CD14-positive monocyte (primary cell): ENCODE data around the gene SEC61B. TPM values are rescaled to one million over a fixed set of nuclear protein-coding genes. Genes with fewer than 3 reads are reported as not detected.
A peak's percentile ranks its signal among the peaks of the same experiment; 100 is the strongest.

Experiments
- DNase-seq, 3 donors: peaks; one replicate each; pipeline ENCODE4 v3.0.0-alpha.2; 2011 to 2022
- H2AFZ ChIP-seq: 2 replicates; pipeline ENCODE4 v1.6.0; 2012; ENCODE audit warnings: mild to moderate bottlenecking, low read depth, low read length, inconsistent platforms; ENCODE audit not compliant: insufficient read depth, poor library complexity, severe bottlenecking
- H3K27ac ChIP-seq, 2 donors: 1 replicate in 1 of 2; 2 replicates in 1 of 2; pipeline ENCODE4 v1.5.1; 2012 to 2013; ENCODE audit warnings: low read length in 2 of 2, control low read depth in 1 of 2, inconsistent platforms in 1 of 2, low read depth in 1 of 2, mild to moderate bottlenecking in 1 of 2
- H3K27me3 ChIP-seq, 2 donors: one replicate each; pipeline versions ENCODE4 v1.6.0 to v1.6.1; 2011 to 2013; ENCODE audit warnings: low read length in 2 of 2; ENCODE audit not compliant: control insufficient read depth in 2 of 2, insufficient read depth in 2 of 2
- H3K36me3 ChIP-seq, 2 donors: replicated peaks in 1 of 2; 1 replicate in 1 of 2; 2 replicates in 1 of 2; pipeline versions ENCODE4 v1.5.1 to v1.6.1; 2012 to 2013; ENCODE audit warnings: low read length in 2 of 2, control low read depth in 1 of 2, inconsistent platforms in 1 of 2, mild to moderate bottlenecking in 1 of 2; ENCODE audit not compliant: insufficient read depth in 2 of 2, control insufficient read depth in 1 of 2
- H3K4me1 ChIP-seq, 2 donors: 1 replicate in 1 of 2; 2 replicates in 1 of 2; pipeline versions ENCODE4 v1.5.1 to v1.6.1; 2012 to 2013; ENCODE audit warnings: low read length in 2 of 2, control low read depth in 1 of 2, inconsistent platforms in 1 of 2, mild to moderate bottlenecking in 1 of 2, moderate library complexity in 1 of 2; ENCODE audit not compliant: insufficient read depth in 2 of 2, control insufficient read depth in 1 of 2
- H3K4me2 ChIP-seq: replicated peaks from 2 replicates; pipeline ENCODE3; 2012; ENCODE audit warnings: low read length, moderate library complexity, mild to moderate bottlenecking; ENCODE audit not compliant: poor library complexity, severe bottlenecking; ENCODE audit errors: extremely low read depth
- H3K4me3 ChIP-seq, 3 experiments: fragments of 200-600 bp in 1 of 3; sonication (generic) in 1 of 3; replicated peaks in 1 of 3; 1 replicate in 2 of 3; 2 replicates in 1 of 3; pipeline ENCODE4 v1.5.1; 2011 to 2013; ENCODE audit warnings: low read length in 3 of 3, mild to moderate bottlenecking in 3 of 3, control low read depth in 2 of 3, low read depth in 2 of 3, inconsistent platforms in 1 of 3, moderate library complexity in 1 of 3
- H3K79me2 ChIP-seq: 2 replicates; pipeline ENCODE4 v1.6.0; 2012; ENCODE audit warnings: mild to moderate bottlenecking, control low read depth, inconsistent platforms, low read length, moderate library complexity; ENCODE audit not compliant: insufficient read depth
- H3K9ac ChIP-seq: 2 replicates; pipeline ENCODE4 v1.6.0; 2017; ENCODE audit warnings: low read length, mild to moderate bottlenecking; ENCODE audit not compliant: insufficient read depth, poor library complexity, severe bottlenecking
- H3K9me3 ChIP-seq, 2 donors: replicated peaks in 1 of 2; 1 replicate in 1 of 2; 2 replicates in 1 of 2; pipeline versions ENCODE4 v1.5.1 to v1.6.1; 2012 to 2013; ENCODE audit warnings: low read length in 2 of 2, control low read depth in 1 of 2; ENCODE audit not compliant: control insufficient read depth in 1 of 2, insufficient read depth in 1 of 2
- H4K20me1 ChIP-seq: 2 replicates; pipeline ENCODE4 v1.6.0; 2012; ENCODE audit warnings: mild to moderate bottlenecking, low read length, control low read depth, moderate library complexity; ENCODE audit not compliant: insufficient read depth
- H3K27ac Mint-ChIP-seq, 7 donors: one replicate each; pipeline ENCODE4 v1.8.0; 2020; ENCODE audit warnings: mild to moderate bottlenecking in 7 of 7, mixed read lengths in 7 of 7, moderate library complexity in 6 of 7, inconsistent platforms in 2 of 7
- H3K27me3 Mint-ChIP-seq, 3 donors: one replicate each; pipeline ENCODE4 v1.8.0; 2021 to 2022; ENCODE audit warnings: low read depth in 3 of 3, mild to moderate bottlenecking in 3 of 3, mixed read lengths in 3 of 3, moderate library complexity in 3 of 3, inconsistent platforms in 1 of 3
- H3K36me3 Mint-ChIP-seq, 2 donors: one replicate each; pipeline ENCODE4 v1.8.0; 2020; ENCODE audit warnings: mixed read lengths in 2 of 2, inconsistent platforms in 1 of 2, mild to moderate bottlenecking in 1 of 2
- H3K4me1 Mint-ChIP-seq: one replicate; pipeline ENCODE4 v1.8.0; 2020; ENCODE audit warnings: mild to moderate bottlenecking, mixed read lengths
- H3K4me3 Mint-ChIP-seq, 2 donors: one replicate each; pipeline ENCODE4 v1.8.0; 2020; ENCODE audit warnings: mild to moderate bottlenecking in 2 of 2, mixed read lengths in 2 of 2, moderate library complexity in 1 of 2
- H3K9me3 Mint-ChIP-seq, 7 donors: one replicate each; pipeline ENCODE4 v1.8.0; 2020 to 2022; ENCODE audit warnings: mixed read lengths in 7 of 7, mild to moderate bottlenecking in 6 of 7, moderate library complexity in 6 of 7, inconsistent platforms in 2 of 7
- WGBS: methylation state at CpG from one replicate; pipeline ENCODE4 v1.1.5; 2013; ENCODE audit warnings: missing lambda C conversion rate; ENCODE audit not compliant: insufficient coverage; 5-methylcytosine and 5-hydroxymethylcytosine counted together
- intact Hi-C, 2 donors: fragments of 100-400 bp; cut with micrococcal nuclease; formaldehyde crosslinking; loops; one replicate each; pipeline versions ENCODE4 v1.15.0 to v1.15.1; 2023
- polyA minus RNA-seq: library from RNA; depleted of rRNA, polyadenylated mRNA; stranded (reverse); fragments of >200 nt; gene quantifications from 2 replicates; pipeline ENCODE4 v1.2.3, GENCODE V29; 2012
- polyA plus RNA-seq, 3 donors: library from polyadenylated mRNA; depleted of rRNA in 1 of 3; unstranded in 2 of 3; stranded (reverse) in 1 of 3; fragments of 300-500 nt in 2 of 3; fragments of >200 nt in 1 of 3; fragmentation: Illumina TruSeq in 2 of 3; gene quantifications; 1 replicate in 2 of 3; 2 replicates in 1 of 3; pipeline ENCODE4 v1.2.3, GENCODE V29; 2012 to 2021
- total RNA-seq, 12 experiments: library from RNA in 1 of 12; stranded (reverse) in 1 of 12; fragments of 120-200 nt in 1 of 12; gene quantifications; one replicate each; pipeline ENCODE4 v1.2.4 and lab custom pipeline; 2013 to 2026; ENCODE audit warnings: mixed read lengths in 6 of 12, inconsistent platforms in 1 of 12
- TF ChIP-seq, protein P1 (sequence below): fragments of 200-600 bp; IDR thresholded peaks from one replicate; pipeline ENCODE4 v1.8.0; 2022; ENCODE audit warnings: antibody characterized with exemption, mild to moderate bottlenecking

Gene SEC61B
- 135 TPM for total RNA-seq (2013)
- polyA plus RNA-seq (100 to 1,000 TPM; 117 to 443 (median 421) TPM), polyA minus RNA-seq (29.8 and 32.8 TPM in 2 replicates), total RNA-seq (lab: John Stamatoyannopoulos, UW) (33.8 to 62.3 (median 43.7) reads per million in 11 experiments)

DNA sequence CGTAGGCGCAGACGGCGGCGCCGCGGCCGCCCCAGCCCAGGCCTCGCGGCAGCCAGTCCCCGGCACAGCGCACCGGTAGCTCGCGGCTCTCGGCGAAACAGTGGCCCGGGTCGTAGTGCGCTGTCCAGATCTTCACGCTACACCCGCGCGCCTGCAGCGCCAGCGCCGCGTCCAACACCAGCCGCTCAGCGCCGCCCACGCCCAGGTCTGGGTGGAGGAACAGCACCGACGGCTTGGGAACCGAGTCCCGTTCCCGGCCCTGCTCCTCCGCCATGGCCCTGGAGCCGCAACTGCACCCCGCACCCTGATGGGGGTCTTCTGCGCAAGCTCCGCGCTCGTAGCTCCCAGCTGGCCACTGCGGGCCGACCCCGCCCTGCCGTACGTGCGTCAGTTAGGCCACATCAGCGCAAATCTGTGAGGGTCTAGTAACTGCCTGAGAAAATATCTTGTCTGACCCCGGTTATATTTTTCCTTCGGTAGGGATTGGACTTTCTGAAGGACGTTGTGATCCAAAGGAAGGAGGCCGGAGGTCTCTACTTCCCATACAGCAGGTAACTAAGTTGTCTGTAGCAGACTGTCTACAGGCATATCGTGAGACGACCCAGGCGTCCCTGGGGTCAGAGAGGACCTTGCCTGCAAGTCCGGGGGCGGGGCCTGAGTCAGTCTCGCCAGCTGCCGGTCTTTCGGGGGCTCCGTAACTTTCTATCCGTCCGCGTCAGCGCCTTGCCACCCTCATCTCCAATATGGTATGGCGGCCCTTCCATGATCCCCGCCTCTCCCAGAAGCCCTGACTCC is at the start of gene SEC61B, which contains the start of gene ALG2:
TSS of gene SEC61B (plus strand) at position 662 of the 795 bp plus-strand sequence. CDS start at position 744, 82 bp downstream.
TSS of gene ALG2 (minus strand) at position 322 of the 795 bp plus-strand sequence. CDS start at position 274, 48 bp downstream.
- Histone ChIP-seq H3K4me1 (peaks cover 27 to 38% of the 10 kb centered on the region in 2 donors), H3K27me3 (no peaks in the 10 kb centered on the region), H2AFZ (peak within 1 kb of the TSS; percentile 79), H3K9ac (peak within 1 kb of the TSS; percentile 90), H3K36me3 (peaks cover 23 to 48% of the 10 kb centered on the region in 2 donors), H3K9me3 (no peaks in the 10 kb centered on the region), H4K20me1 (peaks cover 60% of the 10 kb centered on the region), H3K4me2 (peak within 1 kb of the TSS; percentile 87), H3K27ac (peak within 1 kb of the TSS; percentile 83 to 96), H3K79me2 (peaks cover 93% of the 10 kb centered on the region), H3K4me3 (peak within 1 kb of the TSS; percentile 69 to 82 (median 80))
- peak; percentile 89 to 93 (median 92) for DNase-seq
- 0% methylated on average over 63 of the region's 70 CpGs for WGBS
- peak within 1 kb of the TSS; percentile 97 to 100 (median 100) for H3K27ac Mint-ChIP-seq
- peak within 1 kb of the TSS; percentile 98 to 100 for H3K4me3 Mint-ChIP-seq
- H3K9me3 Mint-ChIP-seq = no peaks in the 10 kb centered on the region
- peaks cover 42% of the 10 kb centered on the region for H3K4me1 Mint-ChIP-seq
- TF ChIP-seq, protein P1, sequence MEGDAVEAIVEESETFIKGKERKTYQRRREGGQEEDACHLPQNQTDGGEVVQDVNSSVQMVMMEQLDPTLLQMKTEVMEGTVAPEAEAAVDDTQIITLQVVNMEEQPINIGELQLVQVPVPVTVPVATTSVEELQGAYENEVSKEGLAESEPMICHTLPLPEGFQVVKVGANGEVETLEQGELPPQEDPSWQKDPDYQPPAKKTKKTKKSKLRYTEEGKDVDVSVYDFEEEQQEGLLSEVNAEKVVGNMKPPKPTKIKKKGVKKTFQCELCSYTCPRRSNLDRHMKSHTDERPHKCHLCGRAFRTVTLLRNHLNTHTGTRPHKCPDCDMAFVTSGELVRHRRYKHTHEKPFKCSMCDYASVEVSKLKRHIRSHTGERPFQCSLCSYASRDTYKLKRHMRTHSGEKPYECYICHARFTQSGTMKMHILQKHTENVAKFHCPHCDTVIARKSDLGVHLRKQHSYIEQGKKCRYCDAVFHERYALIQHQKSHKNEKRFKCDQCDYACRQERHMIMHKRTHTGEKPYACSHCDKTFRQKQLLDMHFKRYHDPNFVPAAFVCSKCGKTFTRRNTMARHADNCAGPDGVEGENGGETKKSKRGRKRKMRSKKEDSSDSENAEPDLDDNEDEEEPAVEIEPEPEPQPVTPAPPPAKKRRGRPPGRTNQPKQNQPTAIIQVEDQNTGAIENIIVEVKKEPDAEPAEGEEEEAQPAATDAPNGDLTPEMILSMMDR = no peak
- H3K27me3 Mint-ChIP-seq = peaks cover 0 to 2% (median 0%) of the 10 kb centered on the region in 3 donors
- peaks cover 47 to 55% of the 10 kb centered on the region in 2 donors for H3K36me3 Mint-ChIP-seq
- intact Hi-C loops = loop anchor here in 1 of 2 donors (5.0 to 10.0 kb wide), 2 partner anchors 603 to 685 kb away; partner anchors contain the start of genes NR4A3 and STX17

DNA sequence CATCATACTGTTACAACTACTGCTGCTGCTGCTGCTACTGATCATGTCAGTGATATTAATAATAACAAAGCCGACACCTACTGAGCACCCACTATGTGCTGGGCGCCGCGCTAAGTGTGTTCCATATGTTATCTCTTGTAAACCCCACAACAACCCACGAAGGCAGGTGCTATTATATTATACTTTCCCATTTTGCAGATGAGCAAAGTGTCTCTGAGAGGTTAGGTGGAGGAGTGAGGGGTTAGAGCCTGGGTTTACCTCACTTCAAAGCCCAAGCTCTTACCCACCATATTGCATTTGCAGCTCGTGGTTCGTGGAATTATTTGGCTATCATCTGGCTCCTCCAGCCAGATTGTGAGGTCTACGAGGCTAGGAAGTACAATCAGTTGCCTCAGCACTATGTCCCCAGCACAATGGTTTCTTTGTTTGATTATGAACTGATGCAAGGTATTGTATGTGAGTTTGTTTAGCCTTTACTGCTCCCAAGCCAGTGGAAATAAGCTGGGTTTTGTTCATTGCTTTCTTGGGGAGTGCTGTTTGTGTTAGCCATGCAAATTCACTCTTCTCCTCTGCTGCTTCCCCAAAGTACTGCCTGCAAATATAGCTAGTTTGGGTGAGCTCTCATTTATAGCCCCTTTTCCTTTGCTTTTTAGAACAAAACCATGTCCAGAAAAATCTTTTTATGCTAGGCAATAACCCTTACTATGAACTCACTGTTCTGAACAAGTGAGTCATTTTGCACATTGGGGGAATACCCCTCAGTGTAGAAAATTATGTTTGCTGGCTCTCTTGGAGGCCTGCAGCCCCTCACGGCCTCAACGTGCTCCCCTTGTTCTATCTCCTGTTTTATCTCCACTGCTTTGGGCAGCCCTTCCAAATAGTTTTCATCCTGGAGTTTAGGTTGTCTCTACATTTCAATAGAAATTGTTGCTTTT is 48.2 kb upstream of the SEC61B start:
- 87% methylated on average over 3 of the region's 10 CpGs for WGBS
- no peak overlapping the region for H3K4me2 ChIP-seq
- Mint-ChIP-seq H3K27ac (peak overlapping the region in 1 of 7 donors; percentile 8), H3K4me3 (peak overlapping the region in 1 of 2 donors; percentile 47), H3K27me3 (no peaks in the 10 kb centered on the region), H3K9me3 (no peaks in the 10 kb centered on the region), H3K36me3 (no peaks in the 10 kb centered on the region), H3K4me1 (no peaks in the 10 kb centered on the region)
- H3K79me2 ChIP-seq = no peaks in the 10 kb centered on the region
- H3K27me3 ChIP-seq = no peaks in the 10 kb centered on the region
- no peaks in the 10 kb centered on the region for H3K9me3 ChIP-seq
- H3K36me3 ChIP-seq = no peaks in the 10 kb centered on the region
- intact Hi-C loops = no loop called here
- TF ChIP-seq, protein P1 = no peak
- no peak overlapping the region for H3K9ac ChIP-seq
- H2AFZ ChIP-seq = no peak overlapping the region
- DNase-seq = no peak
- H4K20me1 ChIP-seq = no peaks in the 10 kb centered on the region
- no peak overlapping the region for H3K27ac ChIP-seq
- no peaks in the 10 kb centered on the region for H3K4me1 ChIP-seq
- no peak overlapping the region for H3K4me3 ChIP-seq
